Choroid plexus epithelial cell (primary cell): ENCODE results near the gene PARD3.

ENCODE experiments used
- DNase-seq: peaks from one replicate; pipeline ENCODE4 v3.0.0-alpha.2; 2010; ENCODE audit warnings: low read depth
- H3K4me3 ChIP-seq: 2 replicates; pipeline ENCODE4 v1.5.1; 2011; ENCODE audit warnings: low read depth, mild to moderate bottlenecking, control low read depth, low read length, moderate library complexity
- TF ChIP-seq, protein P1 (sequence below): conservative IDR thresholded peaks from 2 replicates; pipeline ENCODE4 v1.5.1; 2011; ENCODE audit warnings: low read depth, mild to moderate bottlenecking, control low read depth, inconsistent platforms, low read length, moderate library complexity

PARD3 gene

DNA sequence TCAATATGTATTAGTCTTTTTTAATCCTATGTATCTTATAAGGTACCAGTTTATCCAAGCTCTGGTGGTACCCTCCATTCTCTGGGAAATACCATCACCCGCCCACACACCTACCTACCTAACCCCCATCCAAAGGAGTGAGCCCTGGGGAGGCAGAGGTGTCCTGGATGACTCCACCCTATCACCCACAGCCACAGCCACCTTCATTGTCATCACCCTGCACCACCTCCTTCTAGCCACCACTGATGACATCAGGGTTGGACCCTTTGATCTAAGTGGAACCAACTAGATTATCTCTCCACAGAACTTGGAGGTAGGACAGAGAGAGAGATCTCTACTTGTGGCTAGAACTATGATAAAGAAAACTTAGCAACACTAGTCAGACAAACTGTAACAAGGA, 259.4 kb downstream of the PARD3 start:
- no peak overlapping the region for H3K4me3 ChIP-seq
- no peak for DNase-seq
- TF ChIP-seq, protein P1, sequence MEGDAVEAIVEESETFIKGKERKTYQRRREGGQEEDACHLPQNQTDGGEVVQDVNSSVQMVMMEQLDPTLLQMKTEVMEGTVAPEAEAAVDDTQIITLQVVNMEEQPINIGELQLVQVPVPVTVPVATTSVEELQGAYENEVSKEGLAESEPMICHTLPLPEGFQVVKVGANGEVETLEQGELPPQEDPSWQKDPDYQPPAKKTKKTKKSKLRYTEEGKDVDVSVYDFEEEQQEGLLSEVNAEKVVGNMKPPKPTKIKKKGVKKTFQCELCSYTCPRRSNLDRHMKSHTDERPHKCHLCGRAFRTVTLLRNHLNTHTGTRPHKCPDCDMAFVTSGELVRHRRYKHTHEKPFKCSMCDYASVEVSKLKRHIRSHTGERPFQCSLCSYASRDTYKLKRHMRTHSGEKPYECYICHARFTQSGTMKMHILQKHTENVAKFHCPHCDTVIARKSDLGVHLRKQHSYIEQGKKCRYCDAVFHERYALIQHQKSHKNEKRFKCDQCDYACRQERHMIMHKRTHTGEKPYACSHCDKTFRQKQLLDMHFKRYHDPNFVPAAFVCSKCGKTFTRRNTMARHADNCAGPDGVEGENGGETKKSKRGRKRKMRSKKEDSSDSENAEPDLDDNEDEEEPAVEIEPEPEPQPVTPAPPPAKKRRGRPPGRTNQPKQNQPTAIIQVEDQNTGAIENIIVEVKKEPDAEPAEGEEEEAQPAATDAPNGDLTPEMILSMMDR = no peak

GRCh38 chr10:34553747-34554146, 261.3 kb downstream of the PARD3 start:
- TF ChIP-seq, protein P1 = no peak
- no peak overlapping the region for H3K4me3 ChIP-seq
- DNase-seq = no peak

- DNase-seq = no peak
- TF ChIP-seq, protein P1 = no peak
- H3K4me3 ChIP-seq = no peak overlapping the region
These were observed 263.8 kb downstream of the PARD3 start for GRCh38 chr10:34551295-34551694.

- TF ChIP-seq, protein P1 = no peak
- DNase-seq = no peak
- H3K4me3 ChIP-seq = no peak overlapping the region
These were observed 265.1 kb downstream of the PARD3 start for GRCh38 chr10:34549953-34550352.

- peak; percentile 31 for DNase-seq
- H3K4me3 ChIP-seq = no peak overlapping the region
- TF ChIP-seq, protein P1 = no peak
These were observed 266.1 kb downstream of the PARD3 start for GRCh38 chr10:34549001-34549400.

GRCh38 chr10:34548466-34548865, 266.6 kb downstream of the PARD3 start:
- DNase-seq = no peak
- H3K4me3 ChIP-seq = no peak overlapping the region
- TF ChIP-seq, protein P1 = no peak

GRCh38 chr10:34547695-34548094, 267.4 kb downstream of the PARD3 start:
- no peak for DNase-seq
- TF ChIP-seq, protein P1 = no peak
- H3K4me3 ChIP-seq = no peak overlapping the region
